Heart left ventricle (tissue), 13 donors: ENCODE data around the gene CCL22.

ENCODE experiments used
- CTCF ChIP-seq, 12 donors: fragments of 200-600 bp; sonication (generic) in 4 of 12; IDR thresholded peaks; one replicate each; pipeline versions ENCODE4 v1.5.0 to v1.8.0; 2018 to 2022; ENCODE audit warnings: antibody characterized with exemption in 12 of 12, mild to moderate bottlenecking in 5 of 12
- POLR2A ChIP-seq, 2 donors: fragments of 450-650 bp; IDR thresholded peaks; one replicate each; pipeline ENCODE4 v1.6.1; 2017; ENCODE audit warnings: antibody characterized with exemption in 2 of 2, mild to moderate bottlenecking in 2 of 2, moderate library complexity in 2 of 2
- donor health status: ischemic (EF 13 %, LVEDD 7.1; RV severe dilation, severe dysfunction).
- donor health status: DM: no; HTN: yes; CAD: no.
- donor health status: DM: no; HTN: no; CAD: no.
- donor health status: ischemic (EF 25% LVEDD 6.9; RV normal size, moderate dysfunction).
- donor health status: ischemic (EF 25% LVEDD 5.7; RV mildly dilated, moderate dysfunction).
- donor health status: ischemic (EF 35%, LVEDD 5.7; RV mildly dilated, moderate dysfunction).
- donor health status: nonischemic (EF 11% LVEDD 7.7; RV severe dilation, severe dysfunction).
- donor health status: DM: yes; HTN: yes; CAD: no.
- donor health status: PGD.
- donor health status: ischemic (EF 29% LVEDD 5.4; RV normal size, mild dysfunction).
- donor health status: nonischemic (EF 23%, LVEDD 6.1; RV moderate dilation, normal function).

GRCh38 chr16:57386381-57386951, 27.9 kb downstream of the CCL22 start:
- no peak for TF ChIP-seq CTCF (IDR thresholded peaks at IDR 0.05)
- no peak for TF ChIP-seq POLR2A (IDR thresholded peaks at IDR 0.05)
